B cell (primary cell): ENCODE measurements around the gene RCBTB2. TPM values are rescaled to one million over a fixed set of nuclear protein-coding genes. Genes with fewer than 3 reads are reported as not detected.

Source experiments
- ATAC-seq: fragments of 200-7000 bp; cut with Tn5 transposase; one replicate; pipeline ENCODE4 v1.10.0; 2021; ENCODE audit warnings: low read depth, mild to moderate bottlenecking, moderate number of reproducible peaks, moderate library complexity
- CTCF ChIA-PET: fragments of 350-600 bp; sonication (Branson Sonifier 250); formaldehyde crosslinking; loops from one replicate; lab custom pipeline; 2021; ENCODE audit warnings: antibody characterized with exemption, inconsistent platforms; lab: Charles Lee
- POLR2A ChIA-PET: fragments of 350-600 bp; sonication (Branson Sonifier 250); formaldehyde crosslinking; loops from one replicate; lab custom pipeline; 2021; ENCODE audit warnings: antibody characterized with exemption; lab: Charles Lee
- DNase-seq: peaks from one replicate; pipeline ENCODE4 v3.0.0; 2013
- H2AFZ ChIP-seq: 2 replicates; pipeline ENCODE4 v1.6.1; 2012; ENCODE audit warnings: mild to moderate bottlenecking, low read depth, low read length; ENCODE audit not compliant: insufficient read depth, poor library complexity, severe bottlenecking
- H3K27ac ChIP-seq, 2 donors: 1 replicate in 1 of 2; 2 replicates in 1 of 2; pipeline ENCODE4 v1.5.1; 2012 to 2013; ENCODE audit warnings: low read length in 2 of 2, mild to moderate bottlenecking in 2 of 2, moderate library complexity in 1 of 2
- H3K27me3 ChIP-seq, 4 experiments: fragments of 200-600 bp in 1 of 4; sonication (generic) in 1 of 4; replicated peaks in 1 of 4; 1 replicate in 2 of 4; 2 replicates in 2 of 4; pipeline versions ENCODE4 v1.6.1 to v1.7.0; 2013 to 2016; ENCODE audit warnings: low read length in 3 of 4, mild to moderate bottlenecking in 2 of 4, mixed read lengths in 1 of 4, moderate library complexity in 1 of 4; ENCODE audit not compliant: insufficient read depth in 4 of 4, control insufficient read depth in 3 of 4; ENCODE audit errors: control extremely low read depth in 1 of 4
- H3K36me3 ChIP-seq, 2 experiments: replicated peaks in 1 of 2; 1 replicate in 1 of 2; 2 replicates in 1 of 2; pipeline versions ENCODE4 v1.6.1 to v1.7.1; 2013; ENCODE audit warnings: low read length in 1 of 2; ENCODE audit not compliant: insufficient read depth in 2 of 2, control insufficient read depth in 1 of 2; ENCODE audit errors: control extremely low read depth in 1 of 2, extremely low read depth in 1 of 2
- H3K4me1 ChIP-seq, 2 donors: fragments of 200-600 bp in 1 of 2; sonication (generic) in 1 of 2; 1 replicate in 1 of 2; 2 replicates in 1 of 2; pipeline versions ENCODE4 v1.5.1 to v1.6.1; 2013 to 2017; ENCODE audit warnings: low read length in 2 of 2; ENCODE audit not compliant: control insufficient read depth in 2 of 2, insufficient read depth in 2 of 2
- H3K4me2 ChIP-seq: replicated peaks from 2 replicates; pipeline ENCODE3; 2012; ENCODE audit warnings: mild to moderate bottlenecking, low read depth, low read length; ENCODE audit not compliant: poor library complexity, severe bottlenecking
- H3K4me3 ChIP-seq, 5 experiments: fragments of 200-600 bp in 1 of 5; sonication (generic) in 1 of 5; 1 replicate in 3 of 5; 2 replicates in 2 of 5; pipeline versions ENCODE4 v1.5.1 to v1.7.0; 2011 to 2016; ENCODE audit warnings: low read length in 4 of 5, mild to moderate bottlenecking in 4 of 5, low read depth in 2 of 5, control low read depth in 1 of 5, moderate library complexity in 1 of 5; ENCODE audit not compliant: insufficient read depth in 1 of 5; ENCODE audit errors: control extremely low read depth in 1 of 5, extremely low read depth in 1 of 5
- H3K79me2 ChIP-seq: fragments of 200-600 bp; sonication (generic); one replicate; pipeline ENCODE4 v1.6.0; 2016; ENCODE audit warnings: low read length; ENCODE audit not compliant: control insufficient read depth, insufficient read depth
- H3K9ac ChIP-seq: fragments of 200-600 bp; sonication (generic); 2 replicates; pipeline ENCODE4 v1.6.1; 2017; ENCODE audit warnings: mild to moderate bottlenecking, low read length, moderate library complexity
- H3K9me3 ChIP-seq, 3 donors: one replicate each; pipeline versions ENCODE4 v1.6.1 to v1.7.1; 2013; ENCODE audit warnings: low read length in 2 of 3; ENCODE audit not compliant: control insufficient read depth in 2 of 3, insufficient read depth in 1 of 3; ENCODE audit errors: control extremely low read depth in 1 of 3
- H4K20me1 ChIP-seq: 2 replicates; pipeline ENCODE4 v1.6.0; 2012; ENCODE audit warnings: mild to moderate bottlenecking, low read length; ENCODE audit not compliant: insufficient read depth, control insufficient read depth, poor library complexity, severe bottlenecking
- H3K27ac Mint-ChIP-seq: one replicate; pipeline ENCODE4 v1.8.0; 2021; ENCODE audit warnings: mixed read lengths
- H3K27me3 Mint-ChIP-seq: one replicate; pipeline ENCODE4 v1.8.0; 2021; ENCODE audit warnings: mixed read lengths
- H3K4me1 Mint-ChIP-seq: one replicate; pipeline ENCODE4 v1.8.0; 2021; ENCODE audit warnings: mixed read lengths
- H3K4me3 Mint-ChIP-seq: one replicate; pipeline ENCODE4 v1.8.0; 2021; ENCODE audit warnings: mixed read lengths
- H3K9me3 Mint-ChIP-seq: one replicate; pipeline ENCODE4 v1.8.0; 2022; ENCODE audit warnings: mixed read lengths; ENCODE audit not compliant: insufficient read depth
- EZH2 ChIP-seq: IDR thresholded peaks from 2 replicates; pipeline ENCODE4 v1.6.1; 2012; ENCODE audit warnings: borderline replicate concordance, low read depth, mild to moderate bottlenecking, moderate library complexity, low read length; ENCODE audit not compliant: insufficient read depth, poor library complexity, severe bottlenecking
- WGBS: methylation state at CpG from one replicate; pipeline ENCODE4 v1.1.5; 2013; ENCODE audit warnings: missing lambda C conversion rate; ENCODE audit not compliant: insufficient coverage; 5-methylcytosine and 5-hydroxymethylcytosine counted together
- intact Hi-C: fragments of 100-400 bp; cut with micrococcal nuclease; formaldehyde crosslinking; loops from one replicate; pipeline ENCODE4 v1.10.0; 2022
- polyA plus RNA-seq: library from polyadenylated mRNA; depleted of rRNA; stranded (reverse); fragments of >200 nt; gene quantifications from 2 replicates; pipeline ENCODE4 v1.2.3, GENCODE V29; 2012
- total RNA-seq, 2 donors: library from RNA; stranded (reverse); fragments of 120-200 nt in 1 of 2; gene quantifications; 1 replicate in 1 of 2; 2 replicates in 1 of 2; pipeline versions ENCODE4 v1.2.3 to v1.2.4, GENCODE V29; 2013 to 2022
- TF ChIP-seq, protein P1 (sequence below): fragments of 200-600 bp; IDR thresholded peaks from one replicate; pipeline ENCODE4 v1.8.0; 2022; ENCODE audit warnings: antibody characterized with exemption, mild to moderate bottlenecking

RCBTB2 gene
- total and polyA plus RNA-seq, 2 donors (not counting 1 experiment from before 2014, with no cell fraction given), result 1.4 to 2.7 TPM

DNA sequence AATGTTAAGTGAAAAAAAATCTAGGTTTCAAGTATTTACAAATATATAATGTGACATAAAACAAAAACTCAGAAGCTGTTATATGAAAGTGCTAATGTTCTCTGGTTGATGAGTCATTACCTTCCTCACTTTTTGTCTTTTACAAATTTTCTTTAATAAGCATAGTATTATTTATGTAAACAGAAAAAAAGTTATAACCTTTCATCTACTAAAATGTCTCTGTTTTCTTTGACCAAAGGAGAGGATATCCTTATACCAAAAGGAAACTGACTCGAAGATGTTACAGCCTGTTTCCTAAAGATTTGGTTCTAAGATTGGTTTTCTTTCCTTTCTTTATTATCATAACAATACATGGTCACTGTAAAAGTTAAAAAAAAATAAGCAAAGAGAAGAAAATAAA, 38.0 kb downstream of the RCBTB2 start:
- H3K9me3 ChIP-seq, result peaks cover 0 to 2% (median 0%) of the 10 kb centered on the region in 3 donors
- H3K4me3 ChIP-seq, result no peak overlapping the region
- Mint-ChIP-seq H3K27me3 (peaks cover 7% of the 10 kb centered on the region), H3K27ac (no peak overlapping the region), H3K4me3 (no peak overlapping the region), H3K9me3 (no peaks in the 10 kb centered on the region), H3K4me1 (peaks cover 17% of the 10 kb centered on the region)
- no peak overlapping the region for H3K27ac ChIP-seq
- no peaks in the 10 kb centered on the region for H4K20me1 ChIP-seq
- ChIA-PET POLR2A (no interaction called here), CTCF (interaction anchor here (0.8 to 1.9 kb wide), 2 partner anchors 34 to 85 kb away, joined by 3 to 6 read pairs; no protein-coding TSS in a partner anchor)
- H3K4me1 ChIP-seq, result peaks cover 38 to 40% of the 10 kb centered on the region in 2 donors
- H3K4me2 ChIP-seq, result no peak overlapping the region
- no CpG with 5 or more reads among the region's 1 CpG for WGBS
- H2AFZ ChIP-seq, result no peak overlapping the region
- H3K27me3 ChIP-seq, result peaks cover 0 to 6% (median 0%) of the 10 kb centered on the region in 4 experiments
- no peaks in the 10 kb centered on the region for H3K79me2 ChIP-seq
- ATAC-seq, result no peak
- intact Hi-C loops, result loop anchor here (5.0 kb wide), 1 partner anchor 482 kb away; the partner anchor contains the start of gene FNDC3A
- H3K36me3 ChIP-seq, result no peaks in the 10 kb centered on the region
- no peak for TF ChIP-seq EZH2
- TF ChIP-seq, protein P1, sequence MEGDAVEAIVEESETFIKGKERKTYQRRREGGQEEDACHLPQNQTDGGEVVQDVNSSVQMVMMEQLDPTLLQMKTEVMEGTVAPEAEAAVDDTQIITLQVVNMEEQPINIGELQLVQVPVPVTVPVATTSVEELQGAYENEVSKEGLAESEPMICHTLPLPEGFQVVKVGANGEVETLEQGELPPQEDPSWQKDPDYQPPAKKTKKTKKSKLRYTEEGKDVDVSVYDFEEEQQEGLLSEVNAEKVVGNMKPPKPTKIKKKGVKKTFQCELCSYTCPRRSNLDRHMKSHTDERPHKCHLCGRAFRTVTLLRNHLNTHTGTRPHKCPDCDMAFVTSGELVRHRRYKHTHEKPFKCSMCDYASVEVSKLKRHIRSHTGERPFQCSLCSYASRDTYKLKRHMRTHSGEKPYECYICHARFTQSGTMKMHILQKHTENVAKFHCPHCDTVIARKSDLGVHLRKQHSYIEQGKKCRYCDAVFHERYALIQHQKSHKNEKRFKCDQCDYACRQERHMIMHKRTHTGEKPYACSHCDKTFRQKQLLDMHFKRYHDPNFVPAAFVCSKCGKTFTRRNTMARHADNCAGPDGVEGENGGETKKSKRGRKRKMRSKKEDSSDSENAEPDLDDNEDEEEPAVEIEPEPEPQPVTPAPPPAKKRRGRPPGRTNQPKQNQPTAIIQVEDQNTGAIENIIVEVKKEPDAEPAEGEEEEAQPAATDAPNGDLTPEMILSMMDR, result no peak
- no peak overlapping the region for H3K9ac ChIP-seq
- no peak for DNase-seq

DNA sequence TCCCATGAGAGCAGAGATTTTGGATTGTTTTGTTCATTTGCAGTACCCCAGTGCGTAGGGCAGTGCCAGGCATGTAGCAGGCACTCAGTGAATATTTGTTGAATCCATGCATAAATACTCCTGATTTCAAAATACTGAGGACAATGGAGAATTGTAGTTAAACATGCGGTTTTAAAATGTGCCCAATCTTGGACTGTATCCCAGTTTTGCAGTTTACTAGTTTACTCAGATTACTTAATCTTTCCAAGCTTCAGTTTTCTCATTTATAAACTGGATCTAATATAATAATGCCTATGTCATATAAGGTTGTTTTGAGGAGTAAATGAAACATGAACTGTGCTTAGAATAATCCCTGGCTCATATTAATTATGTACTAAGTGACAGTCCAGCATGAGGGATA, 39.0 kb downstream of the RCBTB2 start:
- Histone ChIP-seq H3K27ac (no peak overlapping the region), H3K27me3 (peaks cover 0 to 2% (median 0%) of the 10 kb centered on the region in 4 experiments), H3K36me3 (no peaks in the 10 kb centered on the region), H3K9ac (no peak overlapping the region), H3K4me1 (peaks cover 48 to 49% of the 10 kb centered on the region in 2 donors), H4K20me1 (no peaks in the 10 kb centered on the region), H3K79me2 (no peaks in the 10 kb centered on the region), H3K9me3 (no peaks in the 10 kb centered on the region), H3K4me3 (no peak overlapping the region), H2AFZ (no peak overlapping the region), H3K4me2 (no peak overlapping the region)
- Mint-ChIP-seq H3K4me1 (peaks cover 27% of the 10 kb centered on the region), H3K27ac (no peak overlapping the region), H3K27me3 (peaks cover 3% of the 10 kb centered on the region), H3K4me3 (no peak overlapping the region), H3K9me3 (no peaks in the 10 kb centered on the region)
- DNase-seq (no peak), ATAC-seq (no peak)
- intact Hi-C loops, result loop anchor here (5.0 kb wide), 1 partner anchor 483 kb away; the partner anchor contains the start of gene FNDC3A
- CTCF ChIA-PET, result interaction anchor here (1.9 kb wide), 1 partner anchor 86 kb away, joined by 6 read pairs; no protein-coding TSS in a partner anchor
- WGBS, result no CpG with 5 or more reads among the region's 2 CpGs
- TF ChIP-seq, protein P1, result no peak
- POLR2A ChIA-PET, result no interaction called here
